ENCODE results near the gene GRK7. TPM values are rescaled to one million over a fixed set of nuclear protein-coding genes. Genes with fewer than 3 reads are reported as not detected.

The GRK7 gene
- total RNA-seq, 2 experiments from 2014 or later = not detected

DNA sequence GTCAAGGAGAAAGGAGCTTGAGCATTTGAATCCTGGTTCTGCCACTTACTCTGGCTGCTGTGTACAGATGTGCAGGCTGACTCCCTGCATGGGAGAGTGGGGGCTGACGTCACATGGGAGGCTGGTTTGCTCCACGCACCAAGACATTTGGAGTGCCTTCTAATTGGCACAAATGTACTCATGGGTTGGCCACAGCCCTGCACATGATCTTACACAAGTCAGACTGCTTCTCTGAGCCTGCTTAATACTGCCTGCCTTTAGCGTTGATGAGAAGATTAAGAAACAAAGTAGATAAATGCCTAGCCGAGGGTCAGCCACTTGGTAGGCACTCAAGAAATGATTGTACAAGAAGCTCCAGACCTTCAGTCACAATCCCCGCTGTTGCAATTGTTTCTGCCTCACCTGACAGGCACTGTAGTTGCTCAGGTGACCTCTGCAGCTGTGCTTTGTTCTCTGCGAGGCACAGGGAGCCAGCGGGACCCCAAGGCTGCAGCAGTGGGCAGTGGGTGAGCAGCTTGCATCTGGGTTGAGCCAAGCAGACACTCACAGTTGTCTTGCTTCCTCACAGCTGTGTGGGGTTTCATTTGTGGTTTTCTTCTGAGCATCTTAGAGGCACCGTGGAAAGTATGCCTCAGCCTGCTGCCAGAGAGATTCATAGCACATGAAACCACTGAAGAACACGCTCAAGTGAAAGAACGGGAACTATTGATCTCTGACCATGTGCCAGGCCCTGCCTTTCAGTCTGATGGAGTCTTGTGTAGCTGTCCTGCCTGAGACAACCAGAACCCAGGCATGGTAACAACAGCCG lies 33.1 kb downstream of the GRK7 start:
- no peaks in the 10 kb centered on the region for H4K20me1 ChIP-seq (ENCODE audit: insufficient read depth, low read length)
- TF ChIP-seq, protein P1, sequence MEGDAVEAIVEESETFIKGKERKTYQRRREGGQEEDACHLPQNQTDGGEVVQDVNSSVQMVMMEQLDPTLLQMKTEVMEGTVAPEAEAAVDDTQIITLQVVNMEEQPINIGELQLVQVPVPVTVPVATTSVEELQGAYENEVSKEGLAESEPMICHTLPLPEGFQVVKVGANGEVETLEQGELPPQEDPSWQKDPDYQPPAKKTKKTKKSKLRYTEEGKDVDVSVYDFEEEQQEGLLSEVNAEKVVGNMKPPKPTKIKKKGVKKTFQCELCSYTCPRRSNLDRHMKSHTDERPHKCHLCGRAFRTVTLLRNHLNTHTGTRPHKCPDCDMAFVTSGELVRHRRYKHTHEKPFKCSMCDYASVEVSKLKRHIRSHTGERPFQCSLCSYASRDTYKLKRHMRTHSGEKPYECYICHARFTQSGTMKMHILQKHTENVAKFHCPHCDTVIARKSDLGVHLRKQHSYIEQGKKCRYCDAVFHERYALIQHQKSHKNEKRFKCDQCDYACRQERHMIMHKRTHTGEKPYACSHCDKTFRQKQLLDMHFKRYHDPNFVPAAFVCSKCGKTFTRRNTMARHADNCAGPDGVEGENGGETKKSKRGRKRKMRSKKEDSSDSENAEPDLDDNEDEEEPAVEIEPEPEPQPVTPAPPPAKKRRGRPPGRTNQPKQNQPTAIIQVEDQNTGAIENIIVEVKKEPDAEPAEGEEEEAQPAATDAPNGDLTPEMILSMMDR (conservative IDR thresholded peaks at IDR 0.05; ENCODE audit: low read length) = no peak
- no peak for TF ChIP-seq EZH2phosphoT487 (IDR thresholded peaks at IDR 0.05; ENCODE audit: borderline replicate concordance, low read depth, low read length)
- peak overlapping the region; percentile 26 for H3K27ac ChIP-seq (ENCODE audit: low read depth, low read length, poor library complexity, severe bottlenecking)
- no TSS peak for BruUV-seq (replicated peaks)
- H3K36me3 ChIP-seq (ENCODE audit: insufficient read depth, low read length) = no peaks in the 10 kb centered on the region
- peak; percentile 79 for DNase-seq (ENCODE audit: low spot score)
- ChIA-PET CTCF (ENCODE audit: unreplicated experiment) (no interaction called here), POLR2A (interaction anchor here (0.6 to 1.1 kb wide), 2 partner anchors 11 to 69 kb away, joined by 4 read pairs; no protein-coding TSS in a partner anchor)
- H3K9me3 ChIP-seq (ENCODE audit: low read length) = no peaks in the 10 kb centered on the region
- H3K79me2 ChIP-seq (ENCODE audit: insufficient read depth, low read depth, low read length) = no peaks in the 10 kb centered on the region
- H3K4me1 ChIP-seq (ENCODE audit: insufficient read depth, low read length, poor library complexity, severe bottlenecking) = peaks cover 22% of the 10 kb centered on the region
- H3K4me2 ChIP-seq (ENCODE audit: low read length) = peak overlapping the region; percentile 51
- H3K9me2 ChIP-seq (ENCODE audit: insufficient read depth, low read length) = no peaks in the 10 kb centered on the region
- intact Hi-C loops (cut with micrococcal nuclease; ENCODE audit: unreplicated experiment) = no loop called here
- H3K4me3 ChIP-seq (ENCODE audit: low read depth, low read length, poor library complexity, severe bottlenecking) = no peak overlapping the region
- H2AFZ ChIP-seq (ENCODE audit: low read length) = peak overlapping the region; percentile 79; the same call in 1 of the 2 replicates

DNA sequence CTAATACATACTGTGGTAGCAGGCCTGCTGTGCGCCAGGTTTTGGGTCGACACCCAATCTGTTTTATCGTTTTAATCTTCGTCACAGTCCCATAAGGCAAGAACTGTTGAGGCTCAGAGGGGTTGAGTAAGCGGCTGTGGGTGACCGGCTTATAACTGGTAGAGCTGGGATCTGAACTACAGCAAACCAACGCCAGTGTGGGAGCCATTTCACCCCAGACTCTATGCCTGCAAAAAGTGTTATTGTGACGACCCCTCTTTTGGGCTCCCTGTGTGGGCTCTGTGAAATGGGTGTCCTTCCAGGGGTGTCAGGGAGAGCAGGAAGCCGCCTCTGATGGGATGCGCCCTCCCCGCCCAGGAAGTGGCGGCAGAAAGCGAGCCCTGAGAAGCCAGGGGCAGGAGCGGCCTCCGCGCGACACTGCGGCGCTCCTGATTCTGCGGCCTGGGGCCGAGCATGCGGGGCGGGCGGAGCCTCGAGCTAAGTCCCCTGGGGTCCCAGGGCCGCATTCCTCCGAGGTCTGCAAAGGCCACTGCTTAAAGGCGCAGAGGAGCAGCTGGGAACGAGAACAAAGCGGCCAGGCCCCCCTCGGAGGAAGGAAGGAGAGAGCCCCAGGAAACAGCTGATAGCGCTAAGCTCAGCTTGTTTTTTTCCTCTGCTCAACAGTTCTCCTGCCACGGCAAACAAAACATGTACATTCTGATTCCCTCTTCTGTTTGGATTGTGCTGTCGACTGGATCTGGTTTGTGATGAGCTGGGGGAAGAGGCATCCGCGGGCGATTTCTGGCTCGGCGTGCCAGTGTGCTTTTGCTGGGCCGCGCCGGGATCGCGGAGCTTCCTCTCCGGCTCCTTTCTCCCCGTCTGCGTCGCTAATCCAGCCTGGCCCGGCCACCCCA lies 33.9 kb downstream of the GRK7 start:
- Histone ChIP-seq H3K4me3 (ENCODE audit: low read depth, low read length, poor library complexity, severe bottlenecking) (no peak overlapping the region), H3K4me1 (ENCODE audit: insufficient read depth, low read length, poor library complexity, severe bottlenecking) (peaks cover 22% of the 10 kb centered on the region), H3K27ac (ENCODE audit: low read depth, low read length, poor library complexity, severe bottlenecking) (peak overlapping the region; percentile 26), H3K9me2 (ENCODE audit: insufficient read depth, low read length) (no peaks in the 10 kb centered on the region), H3K9me3 (ENCODE audit: low read length) (no peaks in the 10 kb centered on the region), H4K20me1 (ENCODE audit: insufficient read depth, low read length) (no peaks in the 10 kb centered on the region), H3K4me2 (ENCODE audit: low read length) (peak overlapping the region; percentile 51), H3K36me3 (ENCODE audit: insufficient read depth, low read length) (no peaks in the 10 kb centered on the region), H2AFZ (ENCODE audit: low read length) (peak overlapping the region; percentile 79; the same call in 1 of the 2 replicates), H3K79me2 (ENCODE audit: insufficient read depth, low read depth, low read length) (no peaks in the 10 kb centered on the region)
- ChIA-PET POLR2A (interaction anchor here (0.6 to 1.1 kb wide), 3 partner anchors 12 to 493 kb away, joined by 3 to 4 read pairs (median 4); no protein-coding TSS in a partner anchor), CTCF (ENCODE audit: unreplicated experiment) (no interaction called here)
- no peak for DNase-seq (ENCODE audit: low spot score)
- intact Hi-C loops (cut with micrococcal nuclease; ENCODE audit: unreplicated experiment) = no loop called here
- TF ChIP-seq, protein P1 (conservative IDR thresholded peaks at IDR 0.05; ENCODE audit: low read length) = no peak
- no peak for TF ChIP-seq EZH2phosphoT487 (IDR thresholded peaks at IDR 0.05; ENCODE audit: borderline replicate concordance, low read depth, low read length)
- BruUV-seq (replicated peaks) = no TSS peak
